NCI-H1694 (cell line): Measurements from ENCODE around the gene PSMA7.
"Not testable (repeated sequence)": the region's sequence is repeated elsewhere in the genome, so short reads cannot be mapped to it uniquely, and the experiment has no call there.

ENCODE experiments used
- DNase-seq: peaks from one replicate; lab custom pipeline; 2025; lab: John Stamatoyannopoulos, UW

PSMA7 gene

DNA sequence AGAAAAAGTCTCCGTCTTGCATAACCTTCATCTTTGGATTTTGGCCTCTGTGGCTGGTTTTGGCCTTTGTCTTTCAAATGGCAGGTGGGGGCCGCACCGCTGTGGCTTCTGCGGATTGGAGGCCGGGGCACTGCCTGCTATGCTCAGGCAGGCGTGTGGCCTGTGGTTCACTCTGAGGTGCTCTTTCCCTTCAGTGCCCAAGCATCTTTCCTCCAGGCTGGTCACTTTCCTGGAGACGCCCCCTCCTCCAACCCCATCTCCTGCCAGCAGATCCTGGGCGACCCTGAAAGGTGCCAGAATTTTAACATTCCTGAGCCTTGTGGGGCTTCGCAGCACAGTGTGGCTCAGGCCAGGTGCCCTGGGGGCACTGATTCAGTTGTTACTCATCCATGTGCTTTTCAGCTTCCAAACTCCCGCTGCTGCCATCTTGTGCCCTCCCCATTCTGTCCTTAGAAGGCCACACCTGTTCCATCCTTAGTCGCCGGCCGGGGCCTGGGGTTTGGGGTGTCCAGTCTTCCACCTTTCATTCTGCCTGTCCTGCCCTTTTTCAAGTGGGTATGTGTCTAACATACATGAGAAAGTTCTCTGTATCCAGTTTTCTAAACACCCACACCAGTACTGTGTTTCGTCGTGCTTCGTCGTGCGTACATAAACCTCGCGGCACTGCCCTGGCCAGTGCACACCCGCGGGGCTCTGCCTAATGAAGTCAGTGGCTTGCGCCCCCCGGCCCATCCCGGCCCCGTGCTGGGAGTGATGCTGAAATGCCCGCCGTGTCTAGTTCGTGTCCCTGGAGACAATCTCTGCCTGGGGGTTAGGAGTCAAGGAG lies 12.4 kb upstream of the PSMA7 start:
- DNase-seq = no peak

DNA sequence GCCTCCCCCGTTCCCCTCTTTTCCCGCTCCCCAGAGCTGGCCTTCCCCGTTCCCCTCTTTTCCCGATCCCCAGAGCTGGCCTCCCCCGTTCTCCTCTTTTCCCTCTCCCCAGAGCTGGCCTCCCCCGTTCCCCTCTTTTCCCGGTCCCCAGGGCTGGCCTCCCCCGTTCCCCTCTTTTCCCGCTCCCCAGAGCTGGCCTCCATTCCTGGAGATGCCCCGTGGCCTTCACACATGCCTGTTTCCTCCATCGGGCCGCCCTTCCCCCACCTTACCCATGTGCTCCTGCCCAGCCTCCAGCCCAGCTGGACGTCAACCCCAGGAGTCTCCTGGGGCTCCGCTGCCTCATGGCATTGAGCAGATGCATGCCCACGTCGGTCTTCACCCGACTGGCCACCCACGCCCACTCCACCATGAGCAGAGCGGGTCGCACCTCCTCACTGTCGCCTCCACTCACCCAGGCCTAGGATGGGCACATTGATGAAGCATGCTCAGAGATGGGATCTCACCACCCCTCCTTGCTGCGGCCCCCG lies 8.7 kb upstream of the PSMA7 start:
- no peak for DNase-seq

DNA sequence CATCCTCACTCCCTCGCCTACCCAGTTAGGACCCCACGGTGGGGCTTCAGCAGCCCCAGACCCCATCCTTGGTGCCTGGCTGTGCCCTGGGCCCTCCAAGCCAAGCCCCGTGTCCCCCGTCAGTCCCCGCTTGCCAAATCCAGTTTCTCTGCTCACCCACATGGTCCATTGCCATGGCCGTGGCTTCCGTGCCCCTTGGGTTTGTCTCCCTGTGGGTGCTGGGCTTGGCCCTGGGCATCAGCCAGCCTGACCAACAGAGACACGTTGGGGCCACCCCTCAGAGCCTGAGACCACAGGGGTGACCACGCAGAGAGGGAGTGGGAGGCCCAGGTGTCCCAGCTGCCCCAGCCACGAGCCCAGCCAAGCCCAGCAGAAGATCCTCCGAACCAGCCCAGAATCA lies 8.0 kb upstream of the PSMA7 start:
- no peak for DNase-seq

DNA sequence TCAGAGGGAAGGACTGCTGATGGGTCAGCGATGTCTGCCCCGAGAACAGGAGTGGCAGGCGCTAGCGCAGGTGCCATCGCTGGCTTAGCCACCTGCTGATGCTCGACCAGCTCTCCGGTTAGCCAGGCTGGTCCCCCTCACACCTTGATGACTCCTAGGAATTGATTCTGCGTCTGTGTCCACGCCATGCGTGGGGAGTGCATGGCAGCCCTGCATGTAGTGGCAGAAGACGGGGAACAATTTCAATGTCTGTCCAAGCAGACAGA lies 7.0 kb upstream of the PSMA7 start:
- DNase-seq = no peak

DNA sequence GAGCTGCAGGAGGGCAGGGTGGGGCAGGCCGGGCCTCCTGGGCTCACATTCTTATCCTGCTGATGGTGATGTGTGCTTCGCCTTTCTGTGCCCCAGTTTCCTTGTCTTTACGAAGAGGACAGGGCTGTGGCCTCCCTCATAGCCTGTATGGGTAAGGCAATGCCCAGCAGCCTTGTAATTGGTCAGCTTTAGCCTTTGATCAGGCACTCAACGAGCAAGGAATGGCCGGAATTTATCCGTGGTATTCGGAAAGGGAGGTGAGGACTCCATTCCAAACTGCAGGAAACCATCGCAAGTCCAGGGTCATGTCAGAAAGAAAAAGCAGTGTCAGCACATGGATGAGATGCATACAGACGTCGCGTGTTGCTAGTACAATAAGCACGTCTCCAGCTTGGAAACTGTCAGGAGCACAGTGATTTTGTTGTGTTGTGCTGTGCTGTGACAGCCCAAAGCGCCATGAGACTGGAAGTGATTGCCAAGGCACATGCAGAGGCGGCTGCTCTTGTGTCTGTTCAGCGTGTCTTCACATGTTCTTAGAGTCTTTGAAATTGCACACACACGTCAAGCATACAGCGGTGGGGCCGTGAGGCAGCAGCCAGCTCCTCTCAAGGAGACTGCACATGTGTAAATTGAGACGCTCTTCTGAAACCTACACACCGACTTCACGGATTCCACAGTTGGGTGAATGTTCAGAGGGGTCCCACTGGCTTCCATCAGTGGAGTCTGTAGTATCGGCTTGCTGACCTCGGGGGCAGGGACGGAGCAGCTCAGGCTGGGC lies 6.5 kb upstream of the PSMA7 start:
- DNase-seq = no peak

DNA sequence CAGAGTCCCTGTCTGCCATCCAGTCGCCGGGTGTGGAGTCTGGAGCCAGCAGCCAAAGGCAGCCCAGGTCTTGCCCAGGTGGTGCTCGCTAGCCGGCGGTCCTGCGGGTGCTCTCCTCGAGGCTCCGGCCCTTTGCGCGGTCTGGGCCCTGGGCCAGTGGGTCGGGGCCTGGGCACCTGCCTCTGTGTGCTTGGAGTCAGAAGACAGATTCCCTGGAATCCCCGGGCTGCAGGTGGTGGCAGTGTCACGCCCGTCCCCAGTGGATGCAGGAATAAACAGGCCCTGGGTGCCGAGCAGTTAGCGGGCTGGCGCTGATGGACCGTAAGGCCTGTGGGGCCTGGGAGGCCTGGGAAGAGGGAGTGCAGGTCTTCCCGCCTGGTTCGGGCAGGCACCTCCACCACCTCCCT lies 5.7 kb upstream of the PSMA7 start:
- DNase-seq = no peak

DNA sequence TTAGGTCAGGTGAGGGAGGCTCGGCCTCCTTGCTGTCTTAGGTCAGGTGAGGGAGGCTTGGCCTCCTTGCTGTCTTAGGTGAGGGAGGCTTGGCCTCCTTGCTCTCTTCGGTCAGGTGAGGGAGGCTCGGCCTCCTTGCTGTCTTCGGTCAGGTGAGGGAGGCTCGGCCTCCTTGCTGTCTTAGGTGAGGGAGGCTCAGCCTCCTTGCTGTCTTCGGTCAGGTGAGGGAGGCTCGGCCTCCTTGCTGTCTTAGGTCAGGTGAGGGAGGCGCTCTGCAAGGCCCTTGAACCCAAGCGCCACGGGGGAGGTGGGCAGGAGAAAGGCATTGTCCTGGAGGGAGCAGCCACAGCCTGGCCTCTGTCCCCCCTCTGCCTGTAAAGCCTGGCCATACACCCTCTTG lies 5.2 kb upstream of the PSMA7 start:
- DNase-seq = not testable (repeated sequence)

DNA sequence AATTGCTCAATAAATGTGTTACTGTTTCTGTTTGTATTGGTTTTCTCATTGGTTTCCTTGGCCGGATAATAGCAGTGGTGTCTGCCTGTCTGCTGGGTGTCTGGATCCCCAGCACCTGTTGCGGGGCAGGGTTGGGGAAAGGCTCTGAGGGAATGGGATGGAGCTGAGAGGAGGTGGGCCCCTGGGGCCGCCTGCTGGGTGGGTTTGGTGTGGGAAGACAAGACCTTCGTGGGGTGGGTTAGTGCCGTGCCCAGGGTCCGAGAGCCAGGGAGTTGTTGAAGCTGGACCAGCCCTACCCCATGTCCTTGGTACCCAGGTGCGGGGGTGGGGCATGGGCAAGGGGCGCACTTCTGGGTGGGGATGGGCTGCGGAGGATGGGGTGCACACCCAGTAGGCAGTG lies 4.3 kb upstream of the PSMA7 start:
- no peak for DNase-seq

DNA sequence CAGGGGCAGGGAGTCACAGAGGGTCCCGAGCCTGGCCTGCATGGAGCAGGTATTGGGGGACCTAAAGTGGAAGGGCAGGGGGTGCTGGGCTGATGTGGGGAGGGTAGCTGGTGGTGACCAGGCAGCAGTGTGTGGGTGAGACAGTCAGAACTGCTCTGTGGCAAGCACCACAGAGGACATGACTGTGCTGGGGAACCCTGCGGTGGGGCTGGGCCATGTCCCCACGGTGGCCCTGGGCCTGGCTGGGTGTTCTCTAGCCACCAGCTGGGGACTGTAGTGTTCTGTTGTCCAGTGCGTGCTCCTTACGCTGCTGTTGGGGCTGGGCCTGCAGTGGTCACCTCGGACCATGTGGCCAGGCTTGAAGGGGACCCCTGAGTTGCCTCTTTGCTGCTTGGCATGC lies 3.9 kb upstream of the PSMA7 start:
- DNase-seq = no peak

DNA sequence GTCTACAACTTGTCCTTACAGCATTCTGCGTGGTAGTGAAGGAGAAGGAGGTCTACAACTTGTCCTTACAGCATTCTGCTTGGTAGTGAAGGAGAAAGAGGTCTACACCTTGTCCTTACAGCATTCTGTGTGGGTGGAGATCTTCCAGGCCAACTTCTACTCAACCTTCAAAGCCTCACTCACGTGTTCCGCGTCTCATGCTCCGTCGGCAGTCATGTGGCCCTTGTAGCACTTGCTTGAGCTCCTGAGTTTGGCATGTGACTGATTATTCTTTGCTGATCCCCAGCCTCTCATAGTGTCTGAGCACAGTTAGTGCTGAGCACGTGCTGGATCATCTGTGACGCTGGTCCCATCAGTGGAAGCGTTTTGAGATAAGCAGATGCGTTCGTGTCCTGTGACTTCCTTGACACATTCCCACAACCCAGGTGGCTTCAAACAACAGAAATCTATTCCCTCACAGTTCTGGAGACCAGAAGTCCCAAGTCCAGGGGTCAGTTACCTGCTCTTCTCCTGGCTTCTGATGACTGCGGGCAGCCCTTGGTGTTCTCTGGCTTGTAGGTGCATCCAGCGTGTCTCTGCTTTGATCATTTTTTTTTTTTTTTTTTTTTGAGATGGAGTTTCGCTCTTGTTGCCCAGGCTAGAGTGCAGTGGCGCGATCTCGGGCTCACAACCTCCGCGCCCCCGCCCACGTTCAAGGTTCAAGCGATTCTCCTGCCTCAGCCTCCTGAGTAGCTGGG lies 3.0 kb upstream of the PSMA7 start:
- no peak for DNase-seq

DNA sequence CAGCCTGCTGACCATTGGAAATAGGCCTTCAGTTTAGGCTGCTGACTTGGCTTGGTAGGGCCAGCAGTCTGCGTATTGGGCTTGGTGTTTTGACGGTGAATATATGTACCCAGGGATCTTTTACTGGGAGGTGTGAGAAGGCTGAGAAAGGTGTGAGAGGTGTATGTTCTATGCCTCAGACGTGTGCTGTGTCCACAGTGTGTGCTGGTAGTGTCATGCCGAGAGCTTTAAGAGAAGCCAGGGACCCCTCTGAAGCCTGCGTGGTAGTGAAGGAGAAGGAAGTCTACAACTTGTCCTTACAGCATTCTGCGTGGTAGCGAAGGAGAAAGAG lies 2.5 kb upstream of the PSMA7 start:
- DNase-seq = no peak

DNA sequence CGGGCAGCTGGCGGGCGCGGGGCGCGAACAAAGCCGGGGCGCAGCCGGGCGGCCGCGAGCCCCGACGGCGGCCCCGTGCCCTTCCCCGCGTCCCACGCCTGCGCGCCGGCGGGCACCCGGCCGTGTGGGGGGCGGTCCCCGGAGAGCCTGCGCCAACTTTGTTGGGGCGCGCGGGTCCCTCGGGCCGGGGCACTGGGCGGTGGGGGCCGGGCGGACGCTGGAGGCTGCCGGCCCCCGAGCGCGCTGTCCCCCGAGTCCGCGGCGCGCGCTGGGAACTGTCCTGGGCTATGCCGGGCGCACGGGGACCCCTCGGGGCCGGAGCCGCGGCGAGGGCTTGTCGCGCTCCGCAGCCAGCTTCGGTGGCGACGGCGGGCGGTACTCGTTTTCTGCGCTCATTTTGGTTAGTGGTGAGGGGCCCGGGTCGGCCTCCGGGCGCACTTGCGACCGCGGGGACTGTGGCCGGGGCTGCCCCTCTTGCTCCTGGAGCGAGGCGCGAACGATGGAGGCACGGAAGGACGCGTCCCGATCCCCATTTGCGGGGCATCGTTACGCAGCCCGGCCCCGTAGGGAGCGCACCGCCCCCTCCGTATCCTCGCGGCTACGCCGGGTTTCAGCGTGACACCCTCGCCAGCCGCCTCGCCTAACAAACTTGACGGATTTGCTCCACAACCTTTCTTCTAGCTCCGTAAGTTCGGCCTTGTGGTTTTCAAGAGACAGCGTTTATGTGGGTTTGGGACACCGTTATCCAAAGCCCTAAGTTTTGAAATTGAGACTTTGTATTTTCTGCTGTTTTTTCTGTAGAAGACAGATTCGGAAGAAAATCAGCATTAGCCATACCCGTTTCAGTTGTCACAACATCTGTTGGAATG lies 997 bp upstream of the PSMA7 start:
- no peak for DNase-seq

DNA sequence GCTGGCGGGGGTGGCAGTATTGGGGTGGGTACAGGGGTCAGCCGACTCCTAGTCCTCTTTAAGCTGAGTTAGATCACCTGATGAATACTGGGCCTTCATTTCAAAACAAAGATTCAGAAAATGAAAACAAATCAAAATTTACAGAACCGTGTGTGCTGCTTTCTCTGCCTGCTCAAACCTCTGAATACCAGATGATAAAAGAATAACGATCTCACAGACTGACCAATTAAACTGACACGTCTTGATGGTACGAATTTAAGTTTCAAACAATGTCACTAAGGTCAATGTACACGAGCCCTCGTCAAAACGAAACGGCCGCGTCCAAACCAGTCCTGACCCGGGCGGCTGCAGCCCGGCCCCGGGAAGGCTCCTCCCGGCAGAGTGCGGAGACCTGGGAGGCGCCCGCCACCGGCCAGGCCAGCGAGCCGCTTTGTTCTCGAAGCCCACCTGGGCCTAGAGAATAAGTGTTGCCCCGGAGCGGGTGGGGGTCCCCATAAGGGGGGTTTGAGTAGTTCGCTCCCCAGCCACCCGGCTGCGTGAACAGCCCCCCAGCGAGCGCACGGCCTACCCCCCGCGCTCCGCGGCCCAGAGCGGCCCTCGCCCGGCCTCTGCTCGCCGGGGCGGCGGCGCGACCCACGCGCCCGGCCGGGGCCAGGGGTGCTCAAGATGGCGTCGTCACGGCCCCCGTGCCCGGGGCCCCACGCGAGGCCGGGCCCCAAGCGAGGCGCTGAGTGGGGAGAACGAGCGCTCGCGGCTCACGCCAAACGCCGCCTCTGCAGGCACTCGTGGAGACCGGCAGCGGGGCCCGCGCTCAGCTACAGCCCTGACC lies 728 bp downstream of the PSMA7 start:
- DNase-seq = no peak

DNA sequence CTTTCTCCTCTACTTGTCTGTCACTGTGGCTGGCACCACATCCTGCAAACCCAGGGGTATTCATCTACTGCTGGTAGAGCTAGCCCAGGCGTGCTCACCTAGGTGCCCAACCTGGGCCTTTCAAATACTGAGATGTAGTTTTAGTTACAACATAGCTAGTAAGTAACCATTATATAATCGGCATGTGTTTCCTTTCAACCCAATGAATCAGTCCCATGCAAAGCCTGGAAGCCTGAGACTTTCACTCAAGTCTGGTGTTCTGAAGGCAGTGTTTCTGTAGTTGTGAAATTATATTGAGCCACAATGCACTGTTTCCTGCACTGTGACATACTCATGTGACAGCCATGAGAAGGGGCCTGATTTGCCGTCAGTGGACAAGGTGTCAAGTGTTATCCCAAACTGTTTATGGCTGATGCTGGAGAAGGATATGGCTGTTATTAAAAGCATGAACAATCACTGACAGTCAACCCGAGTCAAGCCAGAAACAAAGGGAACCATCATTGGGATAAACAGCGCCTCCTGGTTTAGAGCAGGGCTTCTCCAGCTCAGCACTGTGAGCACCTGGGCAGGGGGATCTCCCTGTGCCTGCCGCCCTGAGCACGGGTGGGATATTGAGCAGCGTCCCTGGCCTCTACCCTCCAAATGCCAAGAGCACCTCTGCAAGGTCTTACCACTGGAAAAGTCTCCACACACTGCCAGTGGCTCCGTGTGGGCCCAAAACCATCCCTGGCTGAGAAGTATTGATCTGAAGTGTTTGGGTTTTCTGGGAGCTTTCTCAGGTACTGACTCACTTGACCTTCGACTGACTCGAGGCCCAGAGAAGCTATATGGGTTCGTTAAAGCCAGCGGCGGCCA lies 1.6 kb downstream of the PSMA7 start:
- no peak for DNase-seq

DNA sequence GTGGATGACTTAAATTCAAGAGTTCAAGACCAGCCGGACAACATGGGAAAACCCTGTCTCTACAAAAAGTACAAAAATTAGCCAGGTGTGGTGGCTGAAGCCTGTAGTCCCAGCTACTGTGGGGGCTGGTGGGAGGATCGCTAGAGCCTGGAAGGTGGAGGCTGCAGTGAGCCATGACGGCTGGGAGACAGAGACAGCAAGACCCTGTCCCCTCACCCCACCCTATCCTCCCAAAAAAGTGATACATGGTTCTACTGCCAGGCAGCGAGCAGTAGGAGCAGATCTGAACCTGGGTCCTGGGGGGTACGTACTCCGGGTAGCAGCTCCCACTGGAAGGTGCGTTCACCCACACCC lies 2.2 kb downstream of the PSMA7 start:
- no peak for DNase-seq

DNA sequence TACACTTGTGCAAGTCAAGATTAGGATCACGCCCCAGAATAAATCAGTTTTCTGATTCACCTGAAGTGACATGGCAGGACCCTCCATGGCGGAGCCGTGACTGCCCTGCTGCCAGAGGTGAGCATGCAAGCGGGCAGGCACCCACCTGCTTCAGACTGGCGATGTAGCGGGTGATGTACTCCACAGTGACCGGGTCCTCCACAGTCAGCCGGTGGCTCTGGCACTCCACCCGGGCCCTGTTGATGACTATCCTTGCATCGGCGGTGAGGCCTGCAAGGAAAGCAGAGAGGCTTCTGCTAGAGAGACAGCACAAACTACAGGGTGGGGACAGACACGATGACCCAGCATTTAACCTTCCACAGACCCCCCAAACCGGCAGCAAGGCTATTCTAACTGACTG lies 3.6 kb downstream of the PSMA7 start:
- DNase-seq = no peak

DNA sequence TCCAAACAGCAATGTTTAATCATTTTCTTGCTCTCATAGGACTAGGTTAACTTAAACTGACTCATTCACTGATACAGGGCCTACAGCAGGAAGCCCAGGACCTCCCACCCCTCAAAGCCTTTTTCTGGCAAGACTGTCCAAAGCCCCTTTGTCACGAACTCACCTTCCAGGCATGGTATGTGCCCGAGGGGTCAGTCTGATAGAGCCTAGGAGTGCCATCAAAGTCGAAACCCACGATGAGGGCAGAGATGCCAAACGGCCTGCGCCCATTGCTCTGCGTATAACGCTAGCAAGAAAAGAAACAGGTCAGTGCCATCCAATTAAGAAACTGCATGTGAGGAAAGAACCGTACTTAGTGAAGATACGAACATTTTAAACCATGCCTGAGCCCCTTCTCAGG lies 4.3 kb downstream of the PSMA7 start:
- no peak for DNase-seq

DNA sequence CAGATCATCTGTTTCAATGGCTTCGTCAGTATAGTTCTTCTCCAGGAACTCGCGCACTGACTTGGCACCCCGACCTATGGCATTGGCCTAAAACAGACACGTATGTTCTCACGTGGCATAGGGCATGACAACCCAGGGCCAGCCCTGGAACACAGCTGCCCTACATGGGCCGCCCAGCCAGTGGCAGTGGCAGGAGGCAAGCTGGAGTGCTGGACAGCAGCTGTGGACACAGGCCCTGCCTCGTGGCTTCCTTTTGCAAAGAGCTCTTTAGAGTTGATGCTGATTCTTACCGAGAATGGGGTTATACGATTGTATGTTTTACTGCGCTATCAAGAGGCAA lies 5.0 kb downstream of the PSMA7 start:
- no peak for DNase-seq

DNA sequence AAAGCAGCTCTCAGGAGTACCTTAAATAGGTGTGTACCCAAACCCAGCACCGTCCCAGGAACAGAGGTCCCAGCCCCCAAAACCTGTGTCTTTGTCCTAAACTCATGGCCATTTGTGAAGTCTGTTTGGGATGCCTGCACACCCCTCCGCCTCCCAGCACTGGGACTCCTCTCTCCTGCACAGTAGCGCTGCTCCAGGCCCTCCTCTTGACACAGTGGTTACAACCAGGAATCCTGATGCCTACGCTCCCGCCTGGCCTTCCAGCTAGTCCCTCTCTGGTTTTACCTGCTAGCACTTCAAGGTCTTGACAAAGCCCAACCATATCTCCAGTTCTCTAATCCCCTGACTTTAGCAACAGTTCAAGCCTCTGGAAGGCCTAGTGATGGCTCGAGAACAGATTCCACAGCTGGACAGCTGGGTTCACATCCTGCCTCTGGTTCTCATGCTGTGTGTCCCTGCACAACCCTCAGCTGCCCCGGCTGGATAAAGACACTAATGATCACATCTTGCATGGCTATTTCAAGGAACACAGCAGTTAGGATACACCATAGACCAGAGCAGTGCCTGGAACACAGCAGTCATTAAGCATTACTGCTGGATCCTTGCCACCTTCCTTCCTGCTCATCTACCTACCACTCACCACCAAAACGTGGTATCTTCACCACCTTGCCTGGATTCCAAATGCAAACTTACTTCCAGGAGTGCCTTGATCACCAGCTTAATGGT lies 5.6 kb downstream of the PSMA7 start:
- DNase-seq = no peak

DNA sequence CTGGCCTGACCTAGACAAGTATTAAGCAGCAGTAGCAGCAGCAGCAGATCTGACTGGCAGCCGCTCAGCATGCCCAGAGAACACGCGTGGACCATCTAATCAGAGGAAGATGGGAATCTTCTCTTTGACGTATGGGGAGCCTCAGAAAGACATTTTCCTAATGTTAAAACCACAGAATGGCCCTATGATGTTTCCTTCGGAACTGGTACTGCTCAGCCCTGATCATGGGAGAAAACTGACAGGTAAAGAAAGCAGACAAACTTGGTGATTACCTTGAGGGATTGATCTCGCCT lies 6.2 kb downstream of the PSMA7 start:
- DNase-seq = no peak
